ENCODE measurements around the gene DOCK11.

DNA sequence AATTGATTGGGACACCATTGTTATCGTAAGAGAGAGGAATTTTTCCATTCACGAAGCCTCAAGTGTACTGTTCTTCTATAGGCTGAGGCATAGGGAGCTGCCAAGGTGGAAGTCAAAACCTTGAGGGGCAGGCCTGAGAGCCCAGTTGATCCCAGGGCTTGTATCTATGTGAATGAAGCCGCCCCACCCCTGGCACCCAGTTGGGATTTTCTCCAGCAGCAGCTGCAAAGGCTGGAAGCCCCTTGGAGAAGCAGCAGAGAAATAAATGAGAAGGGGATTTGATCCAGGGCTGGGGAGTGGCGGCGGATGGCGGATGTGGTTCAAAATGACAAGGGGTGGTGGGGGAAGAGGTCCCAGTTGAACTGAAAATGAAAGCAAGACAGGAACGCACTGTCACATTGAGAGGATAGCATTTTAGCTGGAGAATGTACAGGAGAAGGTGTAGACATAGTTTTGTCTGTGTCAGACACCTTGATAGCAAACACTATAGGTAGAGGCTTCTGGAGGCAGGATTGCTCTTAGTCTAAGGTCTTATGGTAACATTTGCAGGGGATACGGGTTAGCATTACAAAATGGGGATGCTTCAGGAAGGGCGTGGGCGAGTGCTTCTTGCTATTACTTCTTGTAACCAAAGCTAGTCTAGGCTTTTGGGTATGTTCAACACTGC lies 32.6 kb downstream of the DOCK11 start:
- no peak for TF ChIP-seq SIN3A (IDR thresholded peaks at IDR 0.05; ENCODE audit: borderline replicate concordance, insufficient read depth, low read length)
- no peak for TF ChIP-seq TAF1 (IDR thresholded peaks at IDR 0.05; ENCODE audit: borderline replicate concordance, insufficient read depth, low read length)
- no peak for TF ChIP-seq POLR2AphosphoS5 (IDR thresholded peaks at IDR 0.05; ENCODE audit: low read depth, low read length)

Measured in PFSK-1 (cell line).